ENCODE results near the gene EXD3. TPM values are rescaled to one million over a fixed set of nuclear protein-coding genes. Genes with fewer than 3 reads are reported as not detected.

Gene EXD3
- total and polyA plus RNA-seq, 5 donors from 2014 or later, result 4.7 to 27.3 (median 5.8) TPM

- ATAC-seq (ENCODE audit: low read depth in 2 of 2), result no peak
- no peak for DNase-seq
- no peaks in the 10 kb centered on the region for H3K27me3 ChIP-seq (ENCODE audit: control insufficient read depth, insufficient read depth, low read length)
- H3K27ac ChIP-seq (ENCODE audit: insufficient read depth, low read length, poor library complexity, severe bottlenecking), result no peak overlapping the region
- Mint-ChIP-seq H3K36me3 (peaks cover 14% of the 10 kb centered on the region), H3K4me3 (no peak overlapping the region), H3K9me3 (no peaks in the 10 kb centered on the region), H3K27ac (no peak overlapping the region), H3K27me3 (no peaks in the 10 kb centered on the region), H3K4me1 (peaks cover 5 to 13% (median 11%) of the 10 kb centered on the region in 4 donors)
- H3K4me3 ChIP-seq (ENCODE audit: low read depth, low read length), result no peak overlapping the region
- H3K4me1 ChIP-seq (ENCODE audit: control insufficient read depth, insufficient read depth, low read length, poor library complexity, severe bottlenecking), result no peaks in the 10 kb centered on the region
- H3K9me3 ChIP-seq (ENCODE audit: control insufficient read depth in 2 of 2, low read length in 2 of 2), result no peaks in the 10 kb centered on the region
- no peaks in the 10 kb centered on the region for H3K36me3 ChIP-seq (ENCODE audit: control insufficient read depth, insufficient read depth, low read length)
Measured at GRCh38 chr9:137396634-137397367, 26.2 kb downstream of the EXD3 start.

- Mint-ChIP-seq H3K9me3 (no peaks in the 10 kb centered on the region), H3K4me3 (no peak overlapping the region), H3K4me1 (peaks cover 5 to 13% (median 11%) of the 10 kb centered on the region in 4 donors), H3K27me3 (no peaks in the 10 kb centered on the region), H3K27ac (no peak overlapping the region), H3K36me3 (peaks cover 14% of the 10 kb centered on the region)
- DNase-seq (no peak), ATAC-seq (ENCODE audit: low read depth in 2 of 2) (no peak)
- H3K27me3 ChIP-seq (ENCODE audit: control insufficient read depth, insufficient read depth, low read length), result no peaks in the 10 kb centered on the region
- no peak overlapping the region for H3K4me3 ChIP-seq (ENCODE audit: low read depth, low read length)
- no peaks in the 10 kb centered on the region for H3K9me3 ChIP-seq (ENCODE audit: control insufficient read depth in 2 of 2, low read length in 2 of 2)
- no peaks in the 10 kb centered on the region for H3K36me3 ChIP-seq (ENCODE audit: control insufficient read depth, insufficient read depth, low read length)
- H3K4me1 ChIP-seq (ENCODE audit: control insufficient read depth, insufficient read depth, low read length, poor library complexity, severe bottlenecking), result no peaks in the 10 kb centered on the region
- H3K27ac ChIP-seq (ENCODE audit: insufficient read depth, low read length, poor library complexity, severe bottlenecking), result no peak overlapping the region
Measured at GRCh38 chr9:137396227-137396626, 26.7 kb downstream of the EXD3 start.

- H3K27ac ChIP-seq (ENCODE audit: insufficient read depth, low read length, poor library complexity, severe bottlenecking), result no peak overlapping the region
- no peaks in the 10 kb centered on the region for H3K27me3 Mint-ChIP-seq
- no peaks in the 10 kb centered on the region for H3K4me1 ChIP-seq (ENCODE audit: control insufficient read depth, insufficient read depth, low read length, poor library complexity, severe bottlenecking)
- no peak overlapping the region for H3K4me3 Mint-ChIP-seq
- H3K9me3 Mint-ChIP-seq, result no peaks in the 10 kb centered on the region
- H3K4me1 Mint-ChIP-seq, result peaks cover 5 to 13% (median 11%) of the 10 kb centered on the region in 4 donors
- H3K4me3 ChIP-seq (ENCODE audit: low read depth, low read length), result no peak overlapping the region
- no peaks in the 10 kb centered on the region for H3K9me3 ChIP-seq (ENCODE audit: control insufficient read depth in 2 of 2, low read length in 2 of 2)
- no peak for ATAC-seq (ENCODE audit: low read depth in 2 of 2)
- no peaks in the 10 kb centered on the region for H3K27me3 ChIP-seq (ENCODE audit: control insufficient read depth, insufficient read depth, low read length)
- H3K36me3 ChIP-seq (ENCODE audit: control insufficient read depth, insufficient read depth, low read length), result no peaks in the 10 kb centered on the region
- no peak for DNase-seq
- no peak overlapping the region for H3K27ac Mint-ChIP-seq
- H3K36me3 Mint-ChIP-seq, result peaks cover 14% of the 10 kb centered on the region
Measured at GRCh38 chr9:137395666-137396010, 27.3 kb downstream of the EXD3 start.

GRCh38 chr9:137394866-137395665 is 27.9 kb downstream of the EXD3 start:
- no peaks in the 10 kb centered on the region for H3K9me3 ChIP-seq (ENCODE audit: control insufficient read depth in 2 of 2, low read length in 2 of 2)
- H3K36me3 ChIP-seq (ENCODE audit: control insufficient read depth, insufficient read depth, low read length), result no peaks in the 10 kb centered on the region
- Mint-ChIP-seq H3K27ac (no peak overlapping the region), H3K36me3 (peaks cover 14% of the 10 kb centered on the region), H3K9me3 (no peaks in the 10 kb centered on the region), H3K4me1 (peaks cover 5 to 14% (median 10%) of the 10 kb centered on the region in 4 donors), H3K27me3 (no peaks in the 10 kb centered on the region), H3K4me3 (no peak overlapping the region)
- H3K27me3 ChIP-seq (ENCODE audit: control insufficient read depth, insufficient read depth, low read length), result no peaks in the 10 kb centered on the region
- H3K27ac ChIP-seq (ENCODE audit: insufficient read depth, low read length, poor library complexity, severe bottlenecking), result no peak overlapping the region
- H3K4me3 ChIP-seq (ENCODE audit: low read depth, low read length), result no peak overlapping the region
- H3K4me1 ChIP-seq (ENCODE audit: control insufficient read depth, insufficient read depth, low read length, poor library complexity, severe bottlenecking), result no peaks in the 10 kb centered on the region
- DNase-seq, result no peak
- ATAC-seq (ENCODE audit: low read depth in 2 of 2), result no peak

GRCh38 chr9:137393176-137394150 is 29.5 kb downstream of the EXD3 start:
- Mint-ChIP-seq H3K4me1 (peaks cover 5 to 14% (median 8%) of the 10 kb centered on the region in 4 donors), H3K27ac (no peak overlapping the region), H3K27me3 (no peaks in the 10 kb centered on the region), H3K9me3 (no peaks in the 10 kb centered on the region), H3K36me3 (peaks cover 9% of the 10 kb centered on the region), H3K4me3 (no peak overlapping the region)
- Histone ChIP-seq H3K9me3 (ENCODE audit: control insufficient read depth in 2 of 2, low read length in 2 of 2) (no peaks in the 10 kb centered on the region), H3K27ac (ENCODE audit: insufficient read depth, low read length, poor library complexity, severe bottlenecking) (no peak overlapping the region), H3K27me3 (ENCODE audit: control insufficient read depth, insufficient read depth, low read length) (no peaks in the 10 kb centered on the region), H3K4me3 (ENCODE audit: low read depth, low read length) (no peak overlapping the region), H3K36me3 (ENCODE audit: control insufficient read depth, insufficient read depth, low read length) (no peaks in the 10 kb centered on the region), H3K4me1 (ENCODE audit: control insufficient read depth, insufficient read depth, low read length, poor library complexity, severe bottlenecking) (peaks cover 10% of the 10 kb centered on the region)
- no peak for ATAC-seq (ENCODE audit: low read depth in 2 of 2)
- DNase-seq, result no peak

- H3K27me3 Mint-ChIP-seq, result no peaks in the 10 kb centered on the region
- H3K9me3 Mint-ChIP-seq, result no peaks in the 10 kb centered on the region
- peaks cover 3% of the 10 kb centered on the region for H3K36me3 Mint-ChIP-seq
- no peak overlapping the region for H3K27ac Mint-ChIP-seq
- H3K4me3 Mint-ChIP-seq, result no peak overlapping the region
- no peaks in the 10 kb centered on the region for H3K9me3 ChIP-seq (ENCODE audit: control insufficient read depth in 2 of 2, low read length in 2 of 2)
- peaks cover 21% of the 10 kb centered on the region for H3K4me1 ChIP-seq (ENCODE audit: control insufficient read depth, insufficient read depth, low read length, poor library complexity, severe bottlenecking)
- DNase-seq (no peak), ATAC-seq (ENCODE audit: low read depth in 2 of 2) (no peak)
- no peak overlapping the region for H3K4me3 ChIP-seq (ENCODE audit: low read depth, low read length)
- H3K27ac ChIP-seq (ENCODE audit: insufficient read depth, low read length, poor library complexity, severe bottlenecking), result no peak overlapping the region
- H3K4me1 Mint-ChIP-seq, result peaks cover 2 to 9% (median 4%) of the 10 kb centered on the region in 4 donors
- H3K36me3 ChIP-seq (ENCODE audit: control insufficient read depth, insufficient read depth, low read length), result no peaks in the 10 kb centered on the region
- no peaks in the 10 kb centered on the region for H3K27me3 ChIP-seq (ENCODE audit: control insufficient read depth, insufficient read depth, low read length)
Measured at GRCh38 chr9:137392232-137393007, 30.5 kb downstream of the EXD3 start.

GRCh38 chr9:137391411-137391754 is 31.6 kb downstream of the EXD3 start:
- no peak for ATAC-seq (ENCODE audit: low read depth in 2 of 2)
- H3K4me3 ChIP-seq (ENCODE audit: low read depth, low read length), result no peak overlapping the region
- no peaks in the 10 kb centered on the region for H3K9me3 ChIP-seq (ENCODE audit: control insufficient read depth in 2 of 2, low read length in 2 of 2)
- H3K4me1 ChIP-seq (ENCODE audit: control insufficient read depth, insufficient read depth, low read length, poor library complexity, severe bottlenecking), result peaks cover 31% of the 10 kb centered on the region
- no peaks in the 10 kb centered on the region for H3K27me3 ChIP-seq (ENCODE audit: control insufficient read depth, insufficient read depth, low read length)
- H3K27me3 Mint-ChIP-seq, result no peaks in the 10 kb centered on the region
- H3K9me3 Mint-ChIP-seq, result no peaks in the 10 kb centered on the region
- peaks cover 0 to 14% (median 3%) of the 10 kb centered on the region in 4 donors for H3K4me1 Mint-ChIP-seq
- no peak overlapping the region for H3K4me3 Mint-ChIP-seq
- no peak overlapping the region for H3K27ac Mint-ChIP-seq
- no peaks in the 10 kb centered on the region for H3K36me3 ChIP-seq (ENCODE audit: control insufficient read depth, insufficient read depth, low read length)
- H3K27ac ChIP-seq (ENCODE audit: insufficient read depth, low read length, poor library complexity, severe bottlenecking), result no peak overlapping the region
- no peaks in the 10 kb centered on the region for H3K36me3 Mint-ChIP-seq
- no peak for DNase-seq

Data from CD4-positive, CD25-positive, alpha-beta regulatory T cell (primary cell).